ENCODE data around the gene PFN1. TPM values are rescaled to one million over a fixed set of nuclear protein-coding genes. Genes with fewer than 3 reads are reported as not detected.

The PFN1 gene
- total and polyA plus RNA-seq, 2 donors (not counting 3 experiments of a cell fraction or from before 2014, with no cell fraction given), result 1,191 to 1,577 TPM

- Histone ChIP-seq H3K4me3 (replicated peaks in 1 of 3; ENCODE audit: insufficient read depth in 1 of 3, low read depth in 1 of 3, low read length in 3 of 3) (no peak overlapping the region), H3K79me2 (ENCODE audit: control insufficient read depth, insufficient read depth, low read length) (no peaks in the 10 kb centered on the region), H2AFZ (ENCODE audit: low read depth, low read length) (peak overlapping the region; percentile 6), H4K20me1 (replicated peaks; ENCODE audit: control insufficient read depth, extremely low read depth, insufficient read depth, low read length) (no peaks in the 10 kb centered on the region), H3K27me3 (ENCODE audit: control insufficient read depth in 2 of 2, insufficient read depth in 2 of 2, low read length in 2 of 2) (no peaks in the 10 kb centered on the region), H3K4me1 (ENCODE audit: control insufficient read depth, extremely low read depth, insufficient read depth, low read length) (peaks cover 10% of the 10 kb centered on the region), H3K36me3 (ENCODE audit: control insufficient read depth in 2 of 2, extremely low read depth in 1 of 2, insufficient read depth in 2 of 2, low read length in 2 of 2) (no peaks in the 10 kb centered on the region), H3K4me2 (ENCODE audit: insufficient read depth, low read length) (no peak overlapping the region), H3K27ac (ENCODE audit: insufficient read depth, low read depth, low read length) (no peak overlapping the region), H3K9me1 (replicated peaks; ENCODE audit: control insufficient read depth, extremely low read depth, insufficient read depth, low read length) (no peaks in the 10 kb centered on the region), H3K9me3 (replicated peaks; ENCODE audit: control insufficient read depth, insufficient read depth, low read length) (no peaks in the 10 kb centered on the region), H3K9ac (replicated peaks; ENCODE audit: extremely low read depth, insufficient read depth, low read length) (no peak overlapping the region)
- dilution Hi-C loops (cut with MboI; ENCODE audit: extremely low pct_ligation_motif_present, low sequenced_read_pairs), result no loop called here
- ChIA-PET POLR2A (interaction anchor here (1.3 kb wide), 1 partner anchor 192 kb away, joined by 6 read pairs; the partner anchor contains the start of gene ARRB2), CTCF (interaction anchor here (0.9 to 6.9 kb wide), 14 partner anchors 22 to 335 kb away, joined by 3 to 70 read pairs (median 4); partner anchors contain the start of genes ARRB2, GLTPD2, PFN1 and PSMB6)
- no peak for TF ChIP-seq POLR2AphosphoS5 (IDR thresholded peaks at IDR 0.05; ENCODE audit: insufficient read depth, low read depth, low read length)
- TF ChIP-seq CTCF (IDR thresholded peaks at IDR 0.05; ENCODE audit: extremely low read depth in 1 of 2, insufficient read depth in 1 of 2, low read depth in 1 of 2, low read length in 2 of 2), result no peak
- TF ChIP-seq POLR2A (IDR thresholded peaks at IDR 0.05; ENCODE audit: low read depth, low read length), result no peak
- no peak for TF ChIP-seq FOS (IDR thresholded peaks at IDR 0.05; ENCODE audit: borderline replicate concordance, insufficient read depth, low read length)
- no peak for TF ChIP-seq GATA2 (IDR thresholded peaks at IDR 0.05; ENCODE audit: insufficient read depth, insufficient read length, low read depth, low read length)
- TF ChIP-seq JUN (IDR thresholded peaks at IDR 0.05; ENCODE audit: borderline replicate concordance, insufficient read depth, insufficient read length, low read depth), result no peak
- TF ChIP-seq EZH2 (IDR thresholded peaks at IDR 0.05; ENCODE audit: borderline replicate concordance, low read depth, low read length, severe bottlenecking), result no peak
- TF ChIP-seq, protein P1, sequence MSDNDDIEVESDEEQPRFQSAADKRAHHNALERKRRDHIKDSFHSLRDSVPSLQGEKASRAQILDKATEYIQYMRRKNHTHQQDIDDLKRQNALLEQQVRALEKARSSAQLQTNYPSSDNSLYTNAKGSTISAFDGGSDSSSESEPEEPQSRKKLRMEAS (IDR thresholded peaks at IDR 0.05; ENCODE audit: insufficient read depth, insufficient read length), result no peak
- TF ChIP-seq MYC (IDR thresholded peaks at IDR 0.05; ENCODE audit: low read depth, low read length), result no peak
- no TSS peak for BruUV-seq (replicated peaks)
- FAIRE-seq (no peak), DNase-seq (ENCODE audit: low read depth, low spot score) (no peak)
- intact Hi-C loops (cut with micrococcal nuclease), result loop anchor here (5.0 kb wide), 2 partner anchors 115 to 170 kb away; partner anchors contain the start of genes GLTPD2, MED11 and VMO1
Observed at GRCh38 chr17:4902540-4902939, 45.8 kb downstream of the PFN1 start.

Data from endothelial cell of umbilical vein (primary cell).